CD4-positive, CD25-positive, alpha-beta regulatory T cell (primary cell): Measurements from ENCODE around the gene FCN1. TPM values are rescaled to one million over a fixed set of nuclear protein-coding genes. Genes with fewer than 3 reads are reported as not detected.

Source experiments
- ATAC-seq, 2 donors: fragments of 150-1000 bp; cut with Tn5 transposase; one replicate each; pipeline ENCODE4 v1.10.0; 2021; ENCODE audit warnings: low read depth in 2 of 2, moderate number of reproducible peaks in 2 of 2, moderate library complexity in 1 of 2
- DNase-seq, 3 donors: peaks; one replicate each; pipeline versions ENCODE4 v3.0.0 to v3.0.0-alpha.2; 2012 to 2022; ENCODE audit warnings: mixed read lengths in 1 of 3
- H3K27ac ChIP-seq: one replicate; pipeline ENCODE4 v1.7.0; 2013; ENCODE audit warnings: mild to moderate bottlenecking, low read length; ENCODE audit not compliant: insufficient read depth, poor library complexity, severe bottlenecking
- H3K27me3 ChIP-seq: one replicate; pipeline ENCODE4 v1.7.0; 2013; ENCODE audit warnings: low read length; ENCODE audit not compliant: control insufficient read depth, insufficient read depth
- H3K36me3 ChIP-seq: one replicate; pipeline ENCODE4 v1.7.0; 2013; ENCODE audit warnings: mild to moderate bottlenecking, low read length, moderate library complexity; ENCODE audit not compliant: control insufficient read depth, insufficient read depth
- H3K4me1 ChIP-seq: 2 replicates; pipeline ENCODE4 v1.7.0; 2013; ENCODE audit warnings: mild to moderate bottlenecking, low read length; ENCODE audit not compliant: insufficient read depth, control insufficient read depth, poor library complexity, severe bottlenecking
- H3K4me3 ChIP-seq: one replicate; pipeline ENCODE4 v1.7.0; 2013; ENCODE audit warnings: low read depth, mild to moderate bottlenecking, low read length, moderate library complexity
- H3K9me3 ChIP-seq, 2 experiments: 1 replicate in 1 of 2; 2 replicates in 1 of 2; pipeline ENCODE4 v1.7.0; 2013; ENCODE audit warnings: low read length in 2 of 2, mild to moderate bottlenecking in 1 of 2, moderate library complexity in 1 of 2; ENCODE audit not compliant: control insufficient read depth in 2 of 2
- H3K27ac Mint-ChIP-seq, 3 donors: one replicate each; pipeline ENCODE4 v1.8.0; 2020 to 2022; ENCODE audit warnings: mild to moderate bottlenecking in 3 of 3, mixed read lengths in 3 of 3, moderate library complexity in 2 of 3
- H3K27me3 Mint-ChIP-seq: one replicate; pipeline ENCODE4 v1.8.0; 2022; ENCODE audit warnings: mild to moderate bottlenecking, mixed read lengths
- H3K36me3 Mint-ChIP-seq: one replicate; pipeline ENCODE4 v1.8.0; 2020; ENCODE audit warnings: mixed read lengths
- H3K4me1 Mint-ChIP-seq, 4 donors: one replicate each; pipeline ENCODE4 v1.8.0; 2020 to 2022; ENCODE audit warnings: mixed read lengths in 4 of 4, mild to moderate bottlenecking in 1 of 4
- H3K4me3 Mint-ChIP-seq, 4 donors: one replicate each; pipeline ENCODE4 v1.8.0; 2020 to 2022; ENCODE audit warnings: mild to moderate bottlenecking in 4 of 4, mixed read lengths in 4 of 4, moderate library complexity in 3 of 4
- H3K9me3 Mint-ChIP-seq, 7 donors: one replicate each; pipeline ENCODE4 v1.8.0; 2020 to 2022; ENCODE audit warnings: mixed read lengths in 7 of 7, mild to moderate bottlenecking in 3 of 7, moderate library complexity in 2 of 7
- polyA plus RNA-seq, 4 donors: library from polyadenylated mRNA; unstranded; fragments of 300-500 nt; fragmentation: Illumina TruSeq; gene quantifications; one replicate each; pipeline ENCODE4 v1.2.3, GENCODE V29; 2021
- total RNA-seq: library from RNA; stranded (reverse); gene quantifications from one replicate; pipeline ENCODE4 v1.2.3, GENCODE V29; 2022

FCN1 gene
- total and polyA plus RNA-seq, 5 donors from 2014 or later = 0.72 to 7.1 (median 2.1) TPM; not detected in 2

- peaks cover 0 to 10% (median 5%) of the 10 kb centered on the region in 7 donors for H3K9me3 Mint-ChIP-seq
- H3K27ac ChIP-seq = no peak overlapping the region
- H3K36me3 Mint-ChIP-seq = no peaks in the 10 kb centered on the region
- peaks cover 8% of the 10 kb centered on the region for H3K27me3 Mint-ChIP-seq
- H3K27me3 ChIP-seq = no peaks in the 10 kb centered on the region
- DNase-seq = no peak
- no peak overlapping the region for H3K4me3 Mint-ChIP-seq
- H3K4me3 ChIP-seq = no peak overlapping the region
- H3K4me1 Mint-ChIP-seq = no peaks in the 10 kb centered on the region
- no peaks in the 10 kb centered on the region for H3K36me3 ChIP-seq
- peaks cover 5 to 13% of the 10 kb centered on the region in 2 experiments for H3K9me3 ChIP-seq
- no peaks in the 10 kb centered on the region for H3K4me1 ChIP-seq
- no peak overlapping the region for H3K27ac Mint-ChIP-seq
- no peak for ATAC-seq
These were observed 22.6 kb downstream of the FCN1 start for GRCh38 chr9:134895097-134895496.

DNA sequence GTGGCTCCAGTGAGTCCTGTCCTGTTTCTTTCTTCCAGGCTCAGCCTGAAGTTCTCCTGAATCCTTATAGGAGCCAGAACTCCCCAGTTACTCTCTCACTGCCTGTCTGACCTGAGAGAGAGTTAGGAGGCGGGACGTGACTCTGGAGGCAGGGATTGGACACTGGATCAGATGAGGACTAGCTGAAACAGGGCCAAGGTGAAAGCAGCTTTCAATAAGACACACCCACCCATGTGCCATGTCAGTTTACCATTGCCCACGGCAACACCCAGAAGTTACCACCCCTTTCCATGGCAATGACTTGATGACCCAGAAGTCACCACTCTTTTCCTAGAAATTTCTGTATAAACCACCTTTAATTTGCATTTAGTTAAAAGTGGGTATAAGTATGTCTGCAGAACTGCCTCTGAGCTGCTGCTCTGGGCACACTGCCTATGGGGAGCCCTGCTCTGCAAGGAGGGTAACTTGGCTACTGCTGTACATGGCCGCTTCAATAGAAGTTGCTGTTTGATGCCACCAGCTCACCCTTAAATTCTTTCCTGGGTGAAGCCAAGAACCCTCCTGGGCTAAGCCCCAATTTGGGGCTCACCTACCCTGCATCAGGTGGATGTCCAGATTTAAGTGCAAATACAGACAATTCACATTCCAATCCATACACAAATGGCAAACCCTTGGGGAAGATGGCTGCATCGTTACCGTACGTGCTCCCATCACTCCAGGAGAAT, 23.4 kb downstream of the FCN1 start:
- ATAC-seq = no peak
- Histone ChIP-seq H3K36me3 (no peaks in the 10 kb centered on the region), H3K4me1 (no peaks in the 10 kb centered on the region), H3K27me3 (no peaks in the 10 kb centered on the region), H3K27ac (no peak overlapping the region), H3K9me3 (peaks cover 5 to 11% of the 10 kb centered on the region in 2 experiments), H3K4me3 (no peak overlapping the region)
- Mint-ChIP-seq H3K4me1 (no peaks in the 10 kb centered on the region), H3K4me3 (no peak overlapping the region), H3K36me3 (no peaks in the 10 kb centered on the region), H3K27ac (no peak overlapping the region), H3K27me3 (peaks cover 4% of the 10 kb centered on the region), H3K9me3 (peaks cover 0 to 7% (median 5%) of the 10 kb centered on the region in 7 donors)
- DNase-seq = no peak

GRCh38 chr9:134892820-134893420, 24.8 kb downstream of the FCN1 start:
- Mint-ChIP-seq H3K9me3 (peaks cover 0 to 3% (median 0%) of the 10 kb centered on the region in 7 donors), H3K27ac (no peak overlapping the region), H3K36me3 (no peaks in the 10 kb centered on the region), H3K27me3 (no peaks in the 10 kb centered on the region), H3K4me3 (no peak overlapping the region), H3K4me1 (peaks cover 0 to under 1% (median 0%) of the 10 kb centered on the region in 4 donors)
- Histone ChIP-seq H3K4me3 (no peak overlapping the region), H3K9me3 (no peaks in the 10 kb centered on the region), H3K27me3 (no peaks in the 10 kb centered on the region), H3K27ac (no peak overlapping the region), H3K4me1 (no peaks in the 10 kb centered on the region), H3K36me3 (no peaks in the 10 kb centered on the region)
- ATAC-seq = no peak
- DNase-seq = no peak

DNA sequence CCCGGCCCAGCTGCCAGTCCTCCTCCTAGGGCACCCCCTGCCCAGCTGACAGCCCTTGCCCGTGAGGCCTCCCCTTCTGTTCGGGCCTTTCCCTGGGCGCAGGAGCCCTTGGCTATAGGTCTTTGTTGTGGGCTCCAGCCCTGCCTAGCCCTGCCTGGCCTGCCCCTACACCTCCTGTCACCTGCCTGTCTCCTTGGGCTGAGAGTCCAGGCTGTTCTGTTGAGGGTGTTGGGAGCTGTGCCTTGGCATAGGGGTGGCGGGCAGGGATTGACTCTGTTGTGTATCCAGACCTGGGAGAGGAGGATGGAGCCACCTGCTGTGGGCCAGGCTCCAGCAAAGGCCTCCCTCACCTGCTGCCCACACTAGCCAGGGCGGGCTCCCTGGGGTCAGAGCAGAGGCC, 25.5 kb downstream of the FCN1 start:
- Histone ChIP-seq H3K27me3 (no peaks in the 10 kb centered on the region), H3K4me3 (no peak overlapping the region), H3K36me3 (no peaks in the 10 kb centered on the region), H3K9me3 (no peaks in the 10 kb centered on the region), H3K4me1 (no peaks in the 10 kb centered on the region), H3K27ac (no peak overlapping the region)
- DNase-seq = no peak
- ATAC-seq = no peak
- Mint-ChIP-seq H3K27ac (no peak overlapping the region), H3K9me3 (peaks cover 0 to 3% (median 0%) of the 10 kb centered on the region in 7 donors), H3K4me1 (peaks cover 0 to 2% (median 0%) of the 10 kb centered on the region in 4 donors), H3K27me3 (no peaks in the 10 kb centered on the region), H3K4me3 (no peak overlapping the region), H3K36me3 (no peaks in the 10 kb centered on the region)

GRCh38 chr9:134891713-134892112, 26.0 kb downstream of the FCN1 start:
- DNase-seq = no peak
- H3K4me1 ChIP-seq = no peaks in the 10 kb centered on the region
- H3K36me3 ChIP-seq = no peaks in the 10 kb centered on the region
- Mint-ChIP-seq H3K27me3 (no peaks in the 10 kb centered on the region), H3K36me3 (no peaks in the 10 kb centered on the region), H3K27ac (no peak overlapping the region), H3K9me3 (peaks cover 0 to 3% (median 0%) of the 10 kb centered on the region in 7 donors), H3K4me1 (peaks cover 0 to 2% (median 0%) of the 10 kb centered on the region in 4 donors), H3K4me3 (no peak overlapping the region)
- no peak overlapping the region for H3K4me3 ChIP-seq
- H3K9me3 ChIP-seq = no peaks in the 10 kb centered on the region
- ATAC-seq = no peak
- no peak overlapping the region for H3K27ac ChIP-seq
- H3K27me3 ChIP-seq = no peaks in the 10 kb centered on the region

DNA sequence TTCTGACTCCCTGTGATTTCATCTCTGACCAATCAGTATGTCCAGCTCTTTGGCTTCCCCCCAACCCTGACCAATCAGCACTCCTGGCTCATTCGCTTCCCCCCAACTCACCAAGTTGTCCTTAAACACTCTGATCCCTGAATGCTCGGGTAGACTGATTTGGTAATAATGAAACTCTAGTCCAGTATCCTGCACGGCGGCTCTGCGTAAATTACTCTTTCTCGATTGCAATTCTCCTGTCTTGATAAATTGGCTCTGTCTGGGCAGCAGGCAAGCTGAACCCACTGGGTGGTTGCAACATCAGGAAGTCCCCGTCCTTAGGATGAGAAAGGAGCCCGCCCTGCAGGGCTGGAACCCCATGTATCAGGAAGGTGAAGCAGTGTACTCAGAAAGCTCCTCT, 26.7 kb downstream of the FCN1 start:
- H3K9me3 ChIP-seq = no peaks in the 10 kb centered on the region
- ATAC-seq (no peak), DNase-seq (no peak)
- no peaks in the 10 kb centered on the region for H3K27me3 ChIP-seq
- no peaks in the 10 kb centered on the region for H3K36me3 Mint-ChIP-seq
- H3K27me3 Mint-ChIP-seq = no peaks in the 10 kb centered on the region
- no peak overlapping the region for H3K27ac Mint-ChIP-seq
- H3K4me1 Mint-ChIP-seq = peaks cover 0 to 2% (median 0%) of the 10 kb centered on the region in 4 donors
- no peaks in the 10 kb centered on the region for H3K36me3 ChIP-seq
- H3K4me1 ChIP-seq = no peaks in the 10 kb centered on the region
- H3K4me3 ChIP-seq = no peak overlapping the region
- H3K27ac ChIP-seq = no peak overlapping the region
- H3K9me3 Mint-ChIP-seq = peaks cover 0 to 3% (median 0%) of the 10 kb centered on the region in 7 donors
- H3K4me3 Mint-ChIP-seq = no peak overlapping the region

DNA sequence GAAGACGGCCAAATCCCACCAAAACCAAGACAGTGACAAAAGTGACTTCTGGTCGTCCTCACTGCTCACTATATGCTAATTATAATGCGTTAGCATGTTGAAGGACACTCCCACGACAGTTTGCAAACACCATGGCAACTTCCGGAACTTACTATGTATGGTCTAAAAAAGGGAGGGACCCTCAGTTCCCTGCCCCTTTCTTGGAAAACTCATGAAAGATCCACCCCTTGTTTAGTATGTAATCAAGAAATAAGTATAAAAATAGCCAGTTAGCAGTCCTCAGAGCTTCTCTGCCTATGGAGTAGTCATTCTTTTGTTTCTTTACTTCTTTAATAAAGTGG, 27.6 kb downstream of the FCN1 start:
- H3K4me1 Mint-ChIP-seq = peaks cover 0 to 2% (median 0%) of the 10 kb centered on the region in 4 donors
- H3K36me3 ChIP-seq = no peaks in the 10 kb centered on the region
- DNase-seq (no peak), ATAC-seq (no peak)
- no peaks in the 10 kb centered on the region for H3K4me1 ChIP-seq
- no peak overlapping the region for H3K4me3 ChIP-seq
- H3K27ac Mint-ChIP-seq = no peak overlapping the region
- H3K9me3 ChIP-seq = no peaks in the 10 kb centered on the region
- H3K27ac ChIP-seq = no peak overlapping the region
- no peaks in the 10 kb centered on the region for H3K36me3 Mint-ChIP-seq
- no peaks in the 10 kb centered on the region for H3K27me3 Mint-ChIP-seq
- H3K4me3 Mint-ChIP-seq = no peak overlapping the region
- H3K9me3 Mint-ChIP-seq = peaks cover 0 to 3% (median 0%) of the 10 kb centered on the region in 7 donors
- no peaks in the 10 kb centered on the region for H3K27me3 ChIP-seq
